IPS DF 4.7 (cell line): ENCODE data around the gene TMEM200A.

Experiments
- DNase-seq: peaks from one replicate; pipeline ENCODE4 v3.0.0-alpha.2; 2013; ENCODE audit warnings: low spot score; ENCODE audit errors: extremely low read depth

The TMEM200A gene

GRCh38 chr6:130377371-130377770 is 11.6 kb downstream of the TMEM200A start:
- no peak for DNase-seq

- no peak for DNase-seq
These were observed 12.1 kb downstream of the TMEM200A start for GRCh38 chr6:130377915-130378314.

- no peak for DNase-seq
These were observed 13.4 kb downstream of the TMEM200A start for GRCh38 chr6:130379223-130379622.

- DNase-seq: no peak
These were observed 15.2 kb downstream of the TMEM200A start for GRCh38 chr6:130381012-130381411.

GRCh38 chr6:130381459-130382380 is 15.9 kb downstream of the TMEM200A start:
- no peak for DNase-seq

GRCh38 chr6:130382872-130383490 is 17.2 kb downstream of the TMEM200A start:
- no peak for DNase-seq

GRCh38 chr6:130385064-130385695 is 19.4 kb downstream of the TMEM200A start:
- DNase-seq: no peak

- DNase-seq: no peak
These were observed 23.3 kb downstream of the TMEM200A start for GRCh38 chr6:130389142-130389541.

- no peak for DNase-seq
These were observed 25.1 kb downstream of the TMEM200A start for GRCh38 chr6:130390890-130391289.

GRCh38 chr6:130393306-130393705 is 27.5 kb downstream of the TMEM200A start:
- DNase-seq: no peak

GRCh38 chr6:130394246-130394645 is 28.4 kb downstream of the TMEM200A start:
- DNase-seq: no peak

GRCh38 chr6:130395164-130395563 is 29.3 kb downstream of the TMEM200A start:
- no peak for DNase-seq

GRCh38 chr6:130396722-130397121 is 30.9 kb downstream of the TMEM200A start:
- DNase-seq: no peak

- DNase-seq: no peak
These were observed 39.7 kb downstream of the TMEM200A start for GRCh38 chr6:130405549-130405948.

- DNase-seq: no peak
These were observed 41.2 kb downstream of the TMEM200A start for GRCh38 chr6:130407032-130407431.

- no peak for DNase-seq
These were observed 43.7 kb downstream of the TMEM200A start for GRCh38 chr6:130409418-130410100.

- DNase-seq: no peak
These were observed 45.7 kb downstream of the TMEM200A start for GRCh38 chr6:130411481-130411880.

GRCh38 chr6:130412556-130413290 is 46.9 kb downstream of the TMEM200A start:
- DNase-seq: no peak

GRCh38 chr6:130417951-130418350 is 52.1 kb downstream of the TMEM200A start:
- no peak for DNase-seq

GRCh38 chr6:130420911-130421310 is 55.1 kb downstream of the TMEM200A start:
- DNase-seq: no peak

- DNase-seq: no peak
These were observed 55.8 kb downstream of the TMEM200A start for GRCh38 chr6:130421585-130421984.
